ENCODE data around the gene ANO2. TPM values are rescaled to one million over a fixed set of nuclear protein-coding genes. Genes with fewer than 3 reads are reported as not detected.
"Not testable (repeated sequence)": the region's sequence is repeated elsewhere in the genome, so short reads cannot be mapped to it uniquely, and the experiment has no call there.

Gene ANO2
- total RNA-seq, 6 experiments from 2014 or later: 0.15 to 0.51 (median 0.25) TPM; not detected in 3

DNA sequence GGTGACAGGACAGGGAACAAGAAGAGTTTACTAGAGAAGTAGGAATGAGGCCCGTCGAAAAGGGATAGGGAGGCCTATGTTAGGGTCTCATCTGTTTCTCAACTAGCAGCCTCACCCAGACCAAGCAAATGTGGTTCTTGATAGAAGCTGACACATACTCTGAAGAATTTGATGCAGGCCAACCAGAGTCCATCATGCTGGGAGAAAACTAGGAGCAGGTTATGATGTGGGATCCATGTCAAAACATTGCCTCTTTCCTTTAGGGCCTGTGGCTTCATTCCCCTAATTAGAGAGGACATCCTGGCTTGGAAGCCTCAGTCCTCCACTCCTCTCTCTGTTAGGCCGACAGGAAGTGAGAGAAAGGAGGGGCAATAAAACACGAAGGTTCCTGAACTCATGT, 390.3 kb downstream of the ANO2 start:
- peaks cover 17% of the 10 kb centered on the region for H3K27me3 Mint-ChIP-seq (ENCODE audit: insufficient read depth)

DNA sequence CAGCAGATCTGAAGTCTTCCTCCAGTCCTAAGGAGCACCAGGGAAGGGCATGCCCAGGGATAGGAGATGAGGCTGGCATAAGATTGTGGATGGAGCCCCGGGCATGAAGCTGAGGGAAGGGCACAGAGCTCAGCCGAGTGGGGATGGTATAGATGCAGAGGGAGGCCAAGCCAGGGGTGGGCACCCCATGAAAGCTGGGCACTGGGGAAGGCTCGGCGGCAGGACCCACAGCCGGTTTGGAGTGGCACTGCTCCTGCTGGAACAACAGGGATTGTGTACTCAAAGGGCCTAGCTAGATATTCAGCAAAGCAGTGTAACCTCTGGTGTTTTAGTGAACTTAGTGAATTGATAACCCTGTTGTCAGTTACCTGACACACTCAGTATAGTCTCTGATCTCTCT, 396.0 kb downstream of the ANO2 start:
- H3K9me3 Mint-ChIP-seq: no peaks in the 10 kb centered on the region
- H3K27ac Mint-ChIP-seq: no peak overlapping the region
- no peaks in the 10 kb centered on the region for H3K36me3 Mint-ChIP-seq (ENCODE audit: low read depth)
- TF ChIP-seq, protein P1, sequence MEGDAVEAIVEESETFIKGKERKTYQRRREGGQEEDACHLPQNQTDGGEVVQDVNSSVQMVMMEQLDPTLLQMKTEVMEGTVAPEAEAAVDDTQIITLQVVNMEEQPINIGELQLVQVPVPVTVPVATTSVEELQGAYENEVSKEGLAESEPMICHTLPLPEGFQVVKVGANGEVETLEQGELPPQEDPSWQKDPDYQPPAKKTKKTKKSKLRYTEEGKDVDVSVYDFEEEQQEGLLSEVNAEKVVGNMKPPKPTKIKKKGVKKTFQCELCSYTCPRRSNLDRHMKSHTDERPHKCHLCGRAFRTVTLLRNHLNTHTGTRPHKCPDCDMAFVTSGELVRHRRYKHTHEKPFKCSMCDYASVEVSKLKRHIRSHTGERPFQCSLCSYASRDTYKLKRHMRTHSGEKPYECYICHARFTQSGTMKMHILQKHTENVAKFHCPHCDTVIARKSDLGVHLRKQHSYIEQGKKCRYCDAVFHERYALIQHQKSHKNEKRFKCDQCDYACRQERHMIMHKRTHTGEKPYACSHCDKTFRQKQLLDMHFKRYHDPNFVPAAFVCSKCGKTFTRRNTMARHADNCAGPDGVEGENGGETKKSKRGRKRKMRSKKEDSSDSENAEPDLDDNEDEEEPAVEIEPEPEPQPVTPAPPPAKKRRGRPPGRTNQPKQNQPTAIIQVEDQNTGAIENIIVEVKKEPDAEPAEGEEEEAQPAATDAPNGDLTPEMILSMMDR (IDR thresholded peaks at IDR 0.05): no peak
- H3K27me3 Mint-ChIP-seq (ENCODE audit: insufficient read depth): peaks cover 20% of the 10 kb centered on the region
- no peak overlapping the region for H3K4me3 Mint-ChIP-seq
- peaks cover 24% of the 10 kb centered on the region for H3K4me1 Mint-ChIP-seq (ENCODE audit: low read depth)
- no peak for DNase-seq

More for the DNA sequence above, 390.3 kb downstream of the ANO2 start:
- Mint-ChIP-seq H3K36me3 (ENCODE audit: low read depth) (no peaks in the 10 kb centered on the region), H3K9me3 (no peaks in the 10 kb centered on the region), H3K4me1 (ENCODE audit: low read depth) (peaks cover 24% of the 10 kb centered on the region), H3K4me3 (peak overlapping the region; percentile 19), H3K27ac (no peak overlapping the region)
- DNase-seq: peak; percentile 81
- TF ChIP-seq, protein P1 (IDR thresholded peaks at IDR 0.05): no peak

DNA sequence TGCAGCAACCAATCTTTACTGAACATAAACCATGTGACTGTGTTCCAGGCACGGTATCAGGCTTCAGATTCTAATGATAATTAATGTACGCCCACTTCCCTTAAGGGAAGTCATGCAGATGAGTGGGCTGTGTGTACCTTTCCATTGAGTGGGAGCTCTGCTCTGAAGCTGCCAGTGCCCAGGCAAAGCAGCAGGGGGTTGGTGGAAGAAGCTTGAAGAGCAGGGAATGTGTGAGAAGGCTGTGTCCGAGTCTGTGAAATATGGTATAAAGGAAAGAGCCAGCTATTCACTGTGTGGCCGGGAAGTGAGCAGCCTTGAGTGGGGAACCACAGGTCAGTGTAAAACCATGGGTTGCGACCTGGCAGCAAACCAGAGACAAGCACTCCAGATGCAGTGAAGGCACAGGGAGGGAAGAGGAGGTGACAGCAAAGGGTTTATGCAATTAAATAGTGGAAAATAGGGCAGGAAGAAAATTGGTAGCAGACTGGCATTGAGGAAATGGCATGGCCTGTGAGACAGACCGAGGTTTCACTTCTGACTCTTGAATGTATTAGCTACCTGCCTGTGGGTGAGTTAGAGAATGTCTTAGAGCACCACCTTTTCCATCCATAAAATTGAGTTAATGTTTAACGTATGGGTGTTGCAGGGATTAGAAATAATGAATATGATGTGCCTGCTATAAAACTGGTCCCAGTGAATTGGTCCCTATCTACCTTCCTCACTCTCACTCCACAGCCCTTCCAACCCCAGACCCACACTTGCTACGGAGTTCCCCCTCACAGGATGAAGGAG, 396.7 kb downstream of the ANO2 start:
- no peaks in the 10 kb centered on the region for H3K36me3 Mint-ChIP-seq (ENCODE audit: low read depth)
- H3K4me1 Mint-ChIP-seq (ENCODE audit: low read depth): peaks cover 21% of the 10 kb centered on the region
- H3K27me3 Mint-ChIP-seq (ENCODE audit: insufficient read depth): peaks cover 19% of the 10 kb centered on the region
- no peak overlapping the region for H3K4me3 Mint-ChIP-seq
- H3K9me3 Mint-ChIP-seq: no peaks in the 10 kb centered on the region
- H3K27ac Mint-ChIP-seq: no peak overlapping the region
- TF ChIP-seq, protein P1 (IDR thresholded peaks at IDR 0.05): no peak
- no peak for DNase-seq

DNA sequence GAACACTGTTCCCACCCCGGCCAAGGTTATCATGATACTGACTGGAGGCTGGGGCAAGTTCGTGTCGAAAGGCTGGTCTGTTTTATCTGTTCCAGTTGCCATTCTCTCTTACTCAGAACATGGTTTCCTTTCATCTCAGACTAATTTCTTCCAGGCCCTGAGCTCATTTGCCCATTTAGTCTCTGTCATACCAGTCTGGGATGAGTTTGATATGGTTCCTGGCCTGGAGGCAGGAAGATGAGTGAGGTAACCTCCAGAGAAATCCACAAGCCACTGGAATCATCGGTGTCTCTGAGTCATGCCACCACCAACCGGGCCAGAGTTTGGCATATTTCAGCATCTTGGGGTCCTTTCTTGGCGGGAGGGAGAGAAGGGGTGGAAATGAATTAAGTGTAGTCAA, 398.4 kb downstream of the ANO2 start:
- Mint-ChIP-seq H3K27me3 (ENCODE audit: insufficient read depth) (peaks cover 15% of the 10 kb centered on the region), H3K9me3 (no peaks in the 10 kb centered on the region), H3K4me1 (ENCODE audit: low read depth) (peaks cover 21% of the 10 kb centered on the region), H3K36me3 (ENCODE audit: low read depth) (no peaks in the 10 kb centered on the region), H3K4me3 (peak overlapping the region; percentile 47), H3K27ac (peak overlapping the region; percentile 72; the same call in 1 of the 2 replicates)
- DNase-seq: peak; percentile 75
- TF ChIP-seq, protein P1 (IDR thresholded peaks at IDR 0.05): no peak

DNA sequence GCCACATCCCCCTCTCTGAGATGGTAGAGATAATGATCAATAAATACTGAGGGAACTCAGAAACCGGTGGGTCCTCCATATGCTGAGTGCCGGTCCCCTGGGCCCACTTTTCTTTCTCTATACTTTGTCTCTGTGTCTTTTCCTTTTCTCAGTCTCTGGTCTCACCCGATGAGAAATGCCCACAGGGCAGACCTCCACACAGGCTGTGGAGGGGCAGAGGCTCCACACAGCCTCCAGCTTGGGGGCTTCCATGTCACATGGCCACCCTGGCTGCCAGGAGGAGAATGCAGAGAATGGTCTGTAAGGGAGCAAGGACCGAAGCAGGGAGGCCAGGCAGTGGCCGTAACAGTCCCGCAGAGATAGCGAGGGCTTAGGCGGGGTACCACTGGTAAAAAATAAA, 407.3 kb downstream of the ANO2 start:
- Mint-ChIP-seq H3K4me1 (ENCODE audit: low read depth) (peaks cover 11% of the 10 kb centered on the region), H3K27me3 (ENCODE audit: insufficient read depth) (peaks cover 25% of the 10 kb centered on the region), H3K9me3 (peaks cover 7% of the 10 kb centered on the region), H3K36me3 (ENCODE audit: low read depth) (peaks cover 2% of the 10 kb centered on the region; the same call in 1 of the 2 replicates), H3K27ac (no peak overlapping the region), H3K4me3 (no peak overlapping the region)
- TF ChIP-seq, protein P1 (IDR thresholded peaks at IDR 0.05): no peak
- DNase-seq: no peak

DNA sequence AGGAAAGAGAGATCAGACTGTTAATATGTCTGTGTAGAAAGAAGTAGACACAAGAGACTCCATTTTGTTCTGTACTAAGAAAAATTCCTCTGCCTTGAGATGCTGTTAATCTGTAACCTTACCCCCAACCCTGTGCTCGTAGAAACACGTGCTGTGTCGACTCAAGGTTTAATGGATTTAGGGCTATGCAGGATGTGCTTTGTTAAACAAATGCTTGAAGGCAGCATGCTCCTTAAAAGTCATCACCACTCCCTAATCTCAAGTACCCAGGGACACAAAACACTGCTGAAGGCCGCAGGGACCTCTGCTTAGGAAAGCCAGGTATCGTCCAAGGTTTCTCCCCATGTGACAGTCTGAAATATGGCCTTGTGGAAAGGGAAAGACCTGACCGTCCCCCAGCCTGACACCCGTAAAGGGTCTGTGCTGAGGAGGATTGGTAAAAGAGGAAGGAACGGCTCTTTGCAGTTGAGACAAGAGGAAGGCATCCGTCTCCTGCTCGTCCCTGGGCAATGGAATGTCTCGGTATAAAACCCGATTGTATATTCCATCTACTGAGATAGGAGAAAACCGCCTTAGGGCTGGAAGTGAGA, 407.9 kb downstream of the ANO2 start:
- H3K36me3 Mint-ChIP-seq (ENCODE audit: low read depth); H3K27ac Mint-ChIP-seq; DNase-seq; H3K4me3 Mint-ChIP-seq; H3K9me3 Mint-ChIP-seq: not testable (repeated sequence)
- Mint-ChIP-seq H3K27me3 (ENCODE audit: insufficient read depth) (peaks cover 27% of the 10 kb centered on the region), H3K4me1 (ENCODE audit: low read depth) (peaks cover 11% of the 10 kb centered on the region)

Data from HFFc6 (cell line).